Inflammatory macrophage treated with lipopolysaccharide for 1 hour (primary cell): ENCODE data around the gene TNFSF12.

Experiments used
- DNase-seq, 2 donors: peaks; one replicate each; pipeline ENCODE4 v3.0.0-alpha.2; 2020 to 2022

TNFSF12 gene

DNA sequence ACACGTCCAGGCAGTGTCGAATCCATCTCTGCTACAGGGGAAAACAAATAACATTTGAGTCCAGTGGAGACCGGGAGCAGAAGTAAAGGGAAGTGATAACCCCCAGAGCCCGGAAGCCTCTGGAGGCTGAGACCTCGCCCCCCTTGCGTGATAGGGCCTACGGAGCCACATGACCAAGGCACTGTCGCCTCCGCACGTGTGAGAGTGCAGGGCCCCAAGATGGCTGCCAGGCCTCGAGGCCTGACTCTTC lies 23.4 kb downstream of the TNFSF12 start:
- no peak for DNase-seq

DNA sequence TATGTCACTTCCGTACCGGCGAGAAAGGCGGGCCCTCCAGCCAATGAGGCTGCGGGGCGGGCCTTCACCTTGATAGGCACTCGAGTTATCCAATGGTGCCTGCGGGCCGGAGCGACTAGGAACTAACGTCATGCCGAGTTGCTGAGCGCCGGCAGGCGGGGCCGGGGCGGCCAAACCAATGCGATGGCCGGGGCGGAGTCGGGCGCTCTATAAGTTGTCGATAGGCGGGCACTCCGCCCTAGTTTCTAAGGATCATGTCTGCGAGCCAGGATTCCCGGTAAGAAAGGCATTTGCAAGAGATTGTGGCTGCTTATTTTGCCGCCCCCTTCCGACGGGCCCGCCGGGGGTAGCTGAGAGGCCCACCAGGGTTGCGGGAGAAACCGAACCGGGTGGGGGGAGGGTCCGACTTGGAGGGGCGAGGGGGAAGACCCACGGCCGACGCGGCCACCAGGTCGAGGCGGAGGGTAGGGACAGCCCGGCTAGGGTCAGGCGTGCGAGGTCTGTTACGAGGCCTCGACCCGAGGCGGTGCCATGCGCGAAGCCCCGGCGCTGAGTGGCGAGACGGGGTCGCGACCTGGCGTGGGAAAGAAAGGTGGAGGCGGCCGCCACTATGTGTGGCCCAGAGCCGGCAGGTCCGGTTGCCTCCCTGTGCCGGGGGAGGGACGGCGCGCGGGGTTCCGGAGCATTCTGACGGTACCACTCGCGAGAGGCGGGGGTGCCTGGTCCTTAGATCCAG lies 23.9 kb downstream of the TNFSF12 start:
- peak; percentile 100 for DNase-seq

DNA sequence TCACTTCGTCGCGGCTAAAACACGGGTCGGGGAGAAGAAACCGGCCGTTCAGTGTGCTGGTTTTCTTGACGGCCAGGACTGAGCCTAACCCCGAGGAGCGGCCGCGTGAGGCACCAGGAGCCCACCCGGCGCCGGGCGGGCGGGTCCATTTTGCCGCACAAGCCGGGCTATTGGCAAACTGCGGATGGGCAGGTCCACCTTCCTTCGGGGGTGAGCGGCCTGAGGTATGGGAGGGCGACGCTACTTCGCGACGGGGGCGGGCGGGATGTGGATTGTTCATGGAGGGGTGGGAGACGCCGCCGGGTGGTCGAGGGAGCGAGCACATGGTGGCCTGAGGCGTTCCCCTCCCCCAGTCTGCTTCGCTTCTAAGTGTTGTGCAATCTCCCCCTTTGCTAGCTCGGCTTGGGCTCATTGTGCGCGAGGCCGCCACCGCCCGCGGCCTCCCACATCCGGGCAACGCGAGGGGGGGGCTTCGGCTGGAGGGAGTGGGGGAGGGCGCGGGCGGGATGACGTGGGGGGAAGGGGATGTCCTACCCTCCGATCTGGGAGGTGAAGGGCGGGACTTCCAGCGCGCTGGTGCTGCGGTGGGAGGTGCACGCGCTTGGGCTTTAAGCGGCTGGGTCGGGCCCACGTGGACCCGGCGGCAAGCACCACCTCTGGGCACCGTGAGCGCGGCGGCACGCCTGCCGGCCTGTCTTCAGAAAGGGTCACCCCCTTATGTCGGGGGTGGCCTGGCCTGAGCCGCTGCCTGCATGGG lies 24.6 kb downstream of the TNFSF12 start:
- DNase-seq: peak; percentile 87 to 92

DNA sequence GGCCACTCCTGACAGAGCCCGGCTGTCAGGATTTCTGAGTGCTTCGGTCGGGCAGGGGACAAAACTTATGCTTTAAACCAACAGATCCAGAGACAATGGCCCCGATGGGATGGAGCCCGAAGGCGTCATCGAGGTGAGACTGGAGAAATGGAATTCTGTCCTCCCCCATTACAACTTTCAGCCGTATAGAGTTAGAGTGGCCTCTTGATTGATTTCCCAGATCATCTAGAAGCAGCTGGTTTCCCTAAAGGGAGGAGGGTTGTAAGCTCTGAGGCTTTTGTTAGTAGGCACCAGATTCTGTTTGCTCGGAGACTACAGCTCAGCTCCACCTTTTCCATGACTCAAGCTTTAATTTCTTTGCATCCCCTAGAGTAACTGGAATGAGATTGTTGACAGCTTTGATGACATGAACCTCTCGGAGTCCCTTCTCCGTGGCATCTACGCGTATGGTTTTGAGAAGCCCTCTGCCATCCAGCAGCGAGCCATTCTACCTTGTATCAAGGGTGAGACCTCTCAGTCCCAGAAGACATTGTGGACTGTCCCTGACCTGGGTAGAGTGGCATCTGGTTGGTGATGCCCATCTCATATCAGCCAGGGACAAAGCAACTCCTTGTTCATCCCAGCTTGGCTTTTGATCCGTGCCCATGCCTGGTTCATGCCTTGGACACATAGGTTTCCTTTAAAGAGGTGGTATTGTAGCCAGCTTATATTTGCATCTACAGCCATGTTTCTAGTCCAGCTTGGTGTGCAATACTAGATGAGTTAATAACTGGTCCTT lies 25.5 kb downstream of the TNFSF12 start:
- DNase-seq: no peak

DNA sequence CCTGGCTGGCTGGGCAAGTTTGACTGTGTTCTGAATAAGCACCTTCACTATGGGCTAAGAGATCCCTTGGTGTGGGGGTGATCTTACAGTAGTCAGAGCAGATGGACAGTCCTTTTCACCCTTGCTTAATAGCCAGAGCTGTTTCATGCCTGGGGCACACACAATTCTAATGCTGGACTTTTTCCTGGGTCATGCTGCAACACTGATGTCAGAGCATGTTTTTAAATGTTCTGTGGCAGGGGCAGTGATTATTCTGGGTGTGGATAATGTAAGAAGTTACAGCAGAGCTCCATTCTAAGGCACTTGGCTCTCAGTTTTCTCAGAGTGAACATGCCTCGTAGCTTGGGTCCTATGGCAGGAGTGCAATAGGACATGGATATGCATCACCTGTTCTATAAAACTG lies 26.6 kb downstream of the TNFSF12 start:
- DNase-seq: no peak

DNA sequence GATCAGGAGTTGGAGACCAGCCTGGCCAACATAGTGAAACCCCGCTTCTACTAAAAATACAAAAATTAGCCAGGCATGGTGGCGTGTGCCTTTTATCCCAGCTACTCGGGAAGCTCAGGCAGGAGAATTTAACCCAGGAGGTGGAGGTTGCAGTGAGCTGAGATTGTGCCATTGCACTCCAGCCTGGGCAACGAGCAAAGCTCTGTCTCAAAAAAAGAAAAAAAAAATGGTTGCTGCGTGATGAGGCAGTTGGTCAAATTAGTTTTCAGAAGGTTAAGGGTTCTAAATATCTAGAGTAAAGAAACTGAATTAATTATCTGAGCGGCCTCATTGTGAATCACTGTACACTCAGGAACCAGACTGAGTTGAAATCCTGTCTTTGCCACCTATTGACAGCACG lies 27.1 kb downstream of the TNFSF12 start:
- DNase-seq: no peak

DNA sequence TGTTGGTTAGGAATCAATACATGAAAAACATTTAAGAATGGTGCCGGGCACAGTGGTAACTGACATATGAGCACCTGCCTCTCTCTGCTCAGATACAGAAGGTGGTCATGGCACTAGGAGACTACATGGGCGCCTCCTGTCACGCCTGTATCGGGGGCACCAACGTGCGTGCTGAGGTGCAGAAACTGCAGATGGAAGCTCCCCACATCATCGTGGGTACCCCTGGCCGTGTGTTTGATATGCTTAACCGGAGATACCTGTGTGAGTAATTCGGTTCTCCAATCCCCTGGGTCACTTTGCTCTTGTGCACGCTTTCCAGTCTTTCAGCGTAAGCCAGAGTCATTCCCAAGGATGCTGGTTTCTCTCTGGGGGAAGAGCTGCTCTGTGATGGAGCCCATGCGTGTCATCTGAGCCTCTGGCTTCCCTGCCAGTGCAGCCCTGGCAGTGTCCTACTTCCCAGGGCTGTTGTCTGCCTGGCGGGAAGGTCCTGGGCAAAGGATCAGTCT lies 27.6 kb downstream of the TNFSF12 start:
- DNase-seq: no peak

DNA sequence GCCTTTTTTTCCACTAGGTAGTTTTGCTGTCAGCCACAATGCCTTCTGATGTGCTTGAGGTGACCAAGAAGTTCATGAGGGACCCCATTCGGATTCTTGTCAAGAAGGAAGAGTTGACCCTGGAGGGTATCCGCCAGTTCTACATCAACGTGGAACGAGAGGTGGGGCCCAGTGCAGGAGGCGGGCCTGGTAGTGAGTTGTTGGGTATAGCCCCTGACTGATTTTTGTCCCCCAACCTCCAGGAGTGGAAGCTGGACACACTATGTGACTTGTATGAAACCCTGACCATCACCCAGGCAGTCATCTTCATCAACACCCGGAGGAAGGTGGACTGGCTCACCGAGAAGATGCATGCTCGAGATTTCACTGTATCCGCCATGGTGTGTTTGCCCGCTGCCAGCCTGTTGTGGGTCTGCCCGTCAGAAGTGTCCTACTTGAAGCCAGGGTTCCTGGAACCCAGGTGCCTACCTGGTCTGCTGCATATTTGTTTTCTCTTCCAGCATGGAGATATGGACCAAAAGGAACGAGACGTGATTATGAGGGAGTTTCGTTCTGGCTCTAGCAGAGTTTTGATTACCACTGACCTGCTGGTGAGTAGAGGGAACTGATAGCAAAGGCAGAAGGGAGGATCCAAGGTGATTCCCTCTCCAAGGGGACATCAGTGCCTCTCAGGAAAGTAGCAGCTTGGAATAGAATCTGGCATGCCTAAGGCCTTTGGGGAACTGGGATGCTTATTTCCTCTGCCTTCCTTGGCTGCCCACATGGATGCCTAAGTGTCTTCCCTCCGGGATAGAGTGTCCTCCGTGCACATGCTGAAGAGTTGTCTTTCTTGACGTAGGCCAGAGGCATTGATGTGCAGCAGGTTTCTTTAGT lies 28.7 kb downstream of the TNFSF12 start:
- DNase-seq: no peak

DNA sequence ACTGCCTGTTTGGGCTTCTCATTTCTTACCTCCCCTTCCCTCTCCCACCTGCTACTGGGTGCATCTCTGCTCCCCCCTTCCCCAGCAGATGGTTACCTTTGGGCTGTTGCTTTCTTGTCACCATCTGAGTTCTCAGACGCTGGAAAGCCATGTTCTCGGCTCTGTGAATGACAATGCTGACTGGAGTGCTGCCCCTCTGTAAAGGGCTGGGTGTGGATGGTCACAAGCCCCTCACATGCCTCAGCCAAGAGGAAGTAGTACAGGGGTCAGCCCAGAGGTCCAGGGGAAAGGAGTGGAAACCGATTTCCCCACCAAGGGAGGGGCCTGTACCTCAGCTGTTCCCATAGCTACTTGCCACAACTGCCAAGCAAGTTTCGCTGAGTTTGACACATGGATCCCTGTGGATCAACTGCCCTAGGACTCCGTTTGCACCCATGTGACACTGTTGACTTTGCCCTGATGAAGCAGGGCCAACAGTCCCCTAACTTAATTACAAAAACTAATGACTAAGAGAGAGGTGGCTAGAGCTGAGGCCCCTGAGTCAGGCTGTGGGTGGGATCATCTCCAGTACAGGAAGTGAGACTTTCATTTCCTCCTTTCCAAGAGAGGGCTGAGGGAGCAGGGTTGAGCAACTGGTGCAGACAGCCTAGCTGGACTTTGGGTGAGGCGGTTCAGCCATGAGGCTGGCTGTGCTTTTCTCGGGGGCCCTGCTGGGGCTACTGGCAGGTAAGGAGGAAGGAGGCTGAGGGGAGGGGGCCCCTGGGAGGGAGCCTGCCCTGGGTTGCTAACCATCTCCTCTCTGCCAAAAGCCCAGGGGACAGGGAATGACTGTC lies 30.4 kb downstream of the TNFSF12 start, which contains the start of gene CD68:
TSS of gene CD68 (plus strand) at position 638 of the 833 bp plus-strand sequence. CDS start at position 678, 40 bp downstream.
- DNase-seq: peak; percentile 95 to 100

DNA sequence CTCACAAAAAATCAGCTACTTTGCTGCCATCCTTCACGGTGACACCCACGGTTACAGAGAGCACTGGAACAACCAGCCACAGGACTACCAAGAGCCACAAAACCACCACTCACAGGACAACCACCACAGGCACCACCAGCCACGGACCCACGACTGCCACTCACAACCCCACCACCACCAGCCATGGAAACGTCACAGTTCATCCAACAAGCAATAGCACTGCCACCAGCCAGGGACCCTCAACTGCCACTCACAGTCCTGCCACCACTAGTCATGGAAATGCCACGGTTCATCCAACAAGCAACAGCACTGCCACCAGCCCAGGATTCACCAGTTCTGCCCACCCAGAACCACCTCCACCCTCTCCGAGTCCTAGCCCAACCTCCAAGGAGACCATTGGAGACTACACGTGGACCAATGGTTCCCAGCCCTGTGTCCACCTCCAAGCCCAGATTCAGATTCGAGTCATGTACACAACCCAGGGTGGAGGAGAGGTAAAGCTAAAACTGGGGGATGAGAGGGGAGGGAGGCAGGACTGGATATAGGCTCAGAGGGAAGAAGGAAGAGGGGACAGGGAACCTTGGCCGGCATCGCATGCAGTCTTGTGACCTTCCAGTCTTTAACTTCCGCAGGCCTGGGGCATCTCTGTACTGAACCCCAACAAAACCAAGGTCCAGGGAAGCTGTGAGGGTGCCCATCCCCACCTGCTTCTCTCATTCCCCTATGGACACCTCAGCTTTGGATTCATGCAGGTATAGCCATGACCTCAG lies 31.2 kb downstream of the TNFSF12 start:
- peak; percentile 34 to 36 for DNase-seq

DNA sequence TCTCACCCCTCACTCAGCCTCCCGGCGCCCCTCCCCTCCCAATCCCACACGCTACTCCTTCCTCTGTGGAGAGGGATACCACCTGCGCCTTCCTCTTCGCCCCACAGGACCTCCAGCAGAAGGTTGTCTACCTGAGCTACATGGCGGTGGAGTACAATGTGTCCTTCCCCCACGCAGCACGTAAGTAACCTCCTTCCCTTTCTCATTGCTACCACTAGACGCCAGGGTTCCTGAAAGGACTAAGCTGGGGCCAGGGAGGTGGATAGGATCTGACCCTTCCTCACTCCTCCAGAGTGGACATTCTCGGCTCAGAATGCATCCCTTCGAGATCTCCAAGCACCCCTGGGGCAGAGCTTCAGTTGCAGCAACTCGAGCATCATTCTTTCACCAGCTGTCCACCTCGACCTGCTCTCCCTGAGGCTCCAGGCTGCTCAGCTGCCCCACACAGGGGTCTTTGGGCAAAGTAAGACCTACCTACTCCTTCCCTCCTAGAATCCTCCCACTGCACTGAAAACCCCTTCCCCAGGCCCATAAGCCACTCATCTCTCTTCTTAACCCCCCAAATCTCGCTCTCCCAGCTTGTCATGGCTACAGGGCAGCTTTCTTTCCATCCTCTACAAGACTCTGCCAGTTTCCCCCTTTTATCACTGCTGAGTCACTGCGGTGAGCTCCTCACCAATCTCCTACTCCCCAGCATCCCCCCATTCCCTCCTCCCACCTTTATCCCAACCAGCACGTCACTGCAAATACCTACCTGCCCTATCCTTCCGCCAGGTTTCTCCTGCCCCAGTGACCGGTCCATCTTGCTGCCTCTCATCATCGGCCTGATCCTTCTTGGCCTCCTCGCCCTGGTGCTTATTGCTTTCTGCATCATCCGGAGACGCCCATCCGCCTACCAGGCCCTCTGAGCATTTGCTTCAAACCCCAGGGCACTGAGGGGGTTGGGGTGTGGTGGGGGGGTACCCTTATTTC lies 32.0 kb downstream of the TNFSF12 start:
- DNase-seq: peak; percentile 16 to 50

DNA sequence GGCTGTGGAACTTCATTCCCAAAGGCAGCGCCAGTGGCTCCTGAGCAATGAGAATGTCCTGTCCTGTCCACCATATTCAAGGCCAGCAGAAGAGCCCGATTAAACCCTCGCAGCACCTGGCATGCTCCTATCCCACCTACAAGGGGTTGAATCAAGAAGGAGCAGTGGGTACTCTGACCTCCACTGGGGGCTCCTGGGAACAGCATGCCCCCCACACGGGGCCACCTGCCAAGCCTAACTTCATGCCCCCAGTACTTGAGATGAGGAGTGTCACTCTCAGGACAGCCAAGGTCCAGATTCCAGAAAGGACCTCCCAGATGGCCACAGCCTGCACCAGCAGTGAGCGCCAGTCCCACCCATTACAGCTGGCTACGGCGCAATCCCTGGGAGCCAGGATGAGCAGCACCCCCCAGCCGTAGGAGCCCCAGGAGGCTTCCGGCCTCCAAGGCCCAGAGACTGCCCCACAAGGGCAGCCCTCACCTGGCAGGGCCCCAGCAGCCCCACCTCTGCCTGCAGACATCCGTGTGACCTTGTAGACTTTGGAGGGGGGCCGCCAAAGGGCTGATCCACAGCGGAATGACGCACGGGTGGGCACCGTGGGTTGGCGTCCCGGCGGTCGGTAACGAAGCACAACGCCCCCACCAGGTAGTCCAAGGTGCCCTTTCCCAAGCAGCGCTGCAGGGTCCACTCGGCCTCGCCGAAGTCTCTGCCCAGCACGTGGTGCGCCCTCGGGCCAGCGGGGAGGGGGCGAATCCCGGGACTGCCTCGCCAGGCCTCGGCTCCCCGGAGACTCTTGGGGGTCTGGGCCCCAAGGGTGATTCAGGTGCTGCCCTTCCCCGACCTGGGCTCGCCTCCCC lies 33.8 kb downstream of the TNFSF12 start:
- no peak for DNase-seq

DNA sequence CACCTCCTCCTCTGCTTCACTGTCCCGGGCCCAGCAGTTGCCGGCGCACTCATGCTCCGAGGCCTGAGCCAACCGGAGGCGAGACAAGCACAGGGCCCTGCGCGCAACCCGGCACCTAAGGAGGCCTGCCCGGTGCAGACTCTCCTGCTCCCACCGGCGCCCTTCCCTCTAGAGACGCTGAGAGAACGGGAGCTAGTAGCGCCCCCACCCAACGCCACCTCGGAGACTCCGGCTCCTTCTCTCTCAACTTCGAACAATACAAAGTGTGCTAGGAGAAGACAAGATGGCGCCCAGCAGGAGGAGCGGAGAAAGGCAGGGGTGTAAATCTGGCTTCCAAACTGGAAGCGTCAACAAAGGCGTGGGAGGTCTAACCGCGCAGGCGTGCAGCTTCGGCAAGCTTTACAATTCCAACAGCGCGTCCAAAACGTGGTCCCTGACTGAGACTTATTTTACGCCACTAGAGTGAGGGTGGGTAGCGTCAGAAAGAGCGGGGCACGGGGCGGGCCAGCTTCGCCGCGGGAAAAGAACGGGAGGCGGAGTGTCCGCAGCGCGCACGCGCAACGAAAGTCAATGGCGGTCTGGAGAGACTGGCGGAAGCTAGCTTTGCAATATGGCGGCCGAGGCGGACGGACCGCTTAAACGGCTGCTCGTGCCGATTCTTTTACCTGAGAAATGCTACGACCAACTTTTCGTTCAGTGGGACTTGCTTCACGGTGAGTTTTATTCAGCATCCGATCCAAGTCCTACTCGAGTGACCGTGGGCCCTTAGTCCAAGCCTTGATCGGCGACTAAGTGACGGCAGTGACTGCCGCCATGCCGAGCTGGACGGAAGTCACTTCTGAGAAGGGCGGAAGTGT lies 34.6 kb downstream of the TNFSF12 start, which contains the start of gene MPDU1:
TSS of gene MPDU1 (plus strand) at position 600 of the 857 bp plus-strand sequence. CDS start at position 611, 11 bp downstream.
- peak; percentile 97 for DNase-seq

DNA sequence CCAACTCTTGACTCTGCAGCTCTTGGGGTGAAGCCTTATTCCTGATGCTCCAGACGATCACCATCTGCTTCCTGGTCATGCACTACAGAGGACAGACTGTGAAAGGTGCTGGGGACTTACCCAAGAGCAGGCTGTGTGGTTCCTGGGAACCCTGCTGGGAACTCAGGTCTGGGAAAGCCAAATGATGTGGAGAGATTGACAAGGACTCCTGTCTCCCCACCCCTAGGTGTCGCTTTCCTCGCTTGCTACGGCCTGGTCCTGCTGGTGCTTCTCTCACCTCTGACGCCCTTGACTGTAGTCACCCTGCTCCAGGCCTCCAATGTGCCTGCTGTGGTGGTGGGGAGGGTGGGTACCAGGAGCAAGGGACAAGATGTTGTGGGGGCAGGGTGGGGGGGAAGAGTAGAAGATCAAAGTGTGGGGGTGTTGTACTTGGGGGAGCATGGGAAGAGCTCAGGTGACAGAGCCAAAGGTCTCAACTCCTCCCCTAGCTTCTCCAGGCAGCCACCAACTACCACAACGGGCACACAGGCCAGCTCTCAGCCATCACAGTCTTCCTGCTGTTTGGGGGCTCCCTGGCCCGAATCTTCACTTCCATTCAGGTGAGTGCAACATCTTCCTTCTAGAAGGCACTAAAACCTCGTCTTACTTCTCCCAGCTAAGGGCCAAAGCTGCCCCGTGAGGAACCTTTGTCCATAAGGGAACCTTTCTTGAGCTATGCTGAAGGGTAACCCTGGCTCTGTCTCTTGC lies 38.0 kb downstream of the TNFSF12 start:
- DNase-seq: no peak

DNA sequence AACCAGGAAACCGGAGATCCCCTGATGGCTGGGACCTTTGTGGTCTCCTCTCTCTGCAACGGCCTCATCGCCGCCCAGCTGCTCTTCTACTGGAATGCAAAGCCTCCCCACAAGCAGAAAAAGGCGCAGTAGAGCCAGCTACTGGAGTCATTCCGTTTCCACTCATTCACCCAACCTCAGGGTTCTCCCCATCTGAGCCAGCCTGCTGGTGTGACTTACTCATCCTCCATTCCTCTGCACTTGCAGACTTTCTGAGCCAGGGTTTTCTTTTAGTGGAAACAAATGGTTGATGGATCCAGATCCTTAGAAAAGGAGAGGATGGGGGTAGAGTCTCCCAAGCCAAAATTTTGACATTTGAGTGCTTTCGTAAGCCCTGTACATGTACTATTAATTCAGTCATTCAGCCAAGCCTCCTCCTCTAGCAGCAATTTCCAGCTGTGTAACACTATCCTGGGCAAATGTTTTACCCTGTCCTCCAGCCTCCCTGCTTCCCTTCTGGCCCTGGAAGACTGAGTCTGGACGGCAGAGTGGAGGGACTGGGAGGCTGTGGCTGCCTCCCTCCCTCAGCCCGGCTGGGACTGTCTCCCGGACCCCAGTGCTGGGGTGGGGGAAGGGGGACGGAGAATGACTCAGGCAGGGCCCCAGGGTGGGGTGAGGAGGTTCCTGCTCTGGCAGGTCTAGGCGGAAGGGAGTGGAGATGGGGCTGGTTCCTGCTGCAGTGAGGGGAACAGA lies 38.7 kb downstream of the TNFSF12 start:
- no peak for DNase-seq
